Kidney epithelial cell (primary cell): Measurements from ENCODE around the gene DAPK2. TPM values are rescaled to one million over a fixed set of nuclear protein-coding genes. Genes with fewer than 3 reads are reported as not detected.

ENCODE experiments used
- DNase-seq: peaks from one replicate; pipeline ENCODE4 v3.0.0-alpha.2; 2010; ENCODE audit warnings: low read depth
- H3K27me3 ChIP-seq: 2 replicates; pipeline ENCODE4 v1.6.0; 2011; ENCODE audit warnings: low read length; ENCODE audit not compliant: control insufficient read depth, insufficient read depth
- H3K36me3 ChIP-seq: 2 replicates; pipeline ENCODE4 v1.5.1; 2011; ENCODE audit warnings: low read length; ENCODE audit not compliant: control insufficient read depth, insufficient read depth
- H3K4me3 ChIP-seq: 2 replicates; pipeline ENCODE4 v1.5.1; 2011; ENCODE audit warnings: low read depth, mild to moderate bottlenecking, control low read depth, low read length
- total RNA-seq: library from RNA; depleted of rRNA; stranded (reverse); fragments of >200 nt; gene quantifications from 2 replicates; pipeline ENCODE4 v1.2.3, GENCODE V29; 2015
- TF ChIP-seq, protein P1 (sequence below): IDR thresholded peaks from 2 replicates; pipeline ENCODE4 v1.5.1; 2011; ENCODE audit warnings: mild to moderate bottlenecking, moderate library complexity, low read length, control low read depth, inconsistent platforms; ENCODE audit not compliant: insufficient read depth, poor library complexity, severe bottlenecking

The DAPK2 gene
- total RNA-seq, 1 donor from 2014 or later: 0.21 TPM

DNA sequence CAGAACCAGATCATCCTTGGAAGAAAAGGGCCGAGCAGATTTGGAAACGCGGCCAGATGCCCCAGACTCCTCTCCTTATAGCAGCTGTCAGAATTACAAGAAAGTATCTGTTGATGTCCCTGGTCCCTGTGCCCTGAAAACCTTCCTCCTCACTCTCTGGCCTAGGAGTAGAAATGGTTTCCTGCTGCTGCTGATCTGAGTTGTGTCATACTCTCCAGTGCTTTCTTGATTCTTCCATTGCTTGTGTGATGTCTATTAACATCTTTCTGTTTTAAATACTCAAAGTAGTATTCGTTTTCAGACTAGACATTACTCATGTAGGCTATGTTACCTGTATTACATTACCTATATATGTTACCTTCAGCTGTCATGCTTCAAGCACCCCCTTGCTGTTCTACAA, 185.7 kb downstream of the DAPK2 start:
- TF ChIP-seq, protein P1, sequence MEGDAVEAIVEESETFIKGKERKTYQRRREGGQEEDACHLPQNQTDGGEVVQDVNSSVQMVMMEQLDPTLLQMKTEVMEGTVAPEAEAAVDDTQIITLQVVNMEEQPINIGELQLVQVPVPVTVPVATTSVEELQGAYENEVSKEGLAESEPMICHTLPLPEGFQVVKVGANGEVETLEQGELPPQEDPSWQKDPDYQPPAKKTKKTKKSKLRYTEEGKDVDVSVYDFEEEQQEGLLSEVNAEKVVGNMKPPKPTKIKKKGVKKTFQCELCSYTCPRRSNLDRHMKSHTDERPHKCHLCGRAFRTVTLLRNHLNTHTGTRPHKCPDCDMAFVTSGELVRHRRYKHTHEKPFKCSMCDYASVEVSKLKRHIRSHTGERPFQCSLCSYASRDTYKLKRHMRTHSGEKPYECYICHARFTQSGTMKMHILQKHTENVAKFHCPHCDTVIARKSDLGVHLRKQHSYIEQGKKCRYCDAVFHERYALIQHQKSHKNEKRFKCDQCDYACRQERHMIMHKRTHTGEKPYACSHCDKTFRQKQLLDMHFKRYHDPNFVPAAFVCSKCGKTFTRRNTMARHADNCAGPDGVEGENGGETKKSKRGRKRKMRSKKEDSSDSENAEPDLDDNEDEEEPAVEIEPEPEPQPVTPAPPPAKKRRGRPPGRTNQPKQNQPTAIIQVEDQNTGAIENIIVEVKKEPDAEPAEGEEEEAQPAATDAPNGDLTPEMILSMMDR: no peak
- no peaks in the 10 kb centered on the region for H3K27me3 ChIP-seq
- DNase-seq: no peak
- no peak overlapping the region for H3K4me3 ChIP-seq
- no peaks in the 10 kb centered on the region for H3K36me3 ChIP-seq

GRCh38 chr15:63860155-63860554, 186.1 kb downstream of the DAPK2 start:
- TF ChIP-seq, protein P1: no peak
- Histone ChIP-seq H3K4me3 (no peak overlapping the region), H3K36me3 (no peaks in the 10 kb centered on the region), H3K27me3 (no peaks in the 10 kb centered on the region)
- no peak for DNase-seq

- no peaks in the 10 kb centered on the region for H3K36me3 ChIP-seq
- no peaks in the 10 kb centered on the region for H3K27me3 ChIP-seq
- TF ChIP-seq, protein P1: no peak
- DNase-seq: no peak
- H3K4me3 ChIP-seq: no peak overlapping the region
Measured at GRCh38 chr15:63858881-63859280, 187.4 kb downstream of the DAPK2 start.

DNA sequence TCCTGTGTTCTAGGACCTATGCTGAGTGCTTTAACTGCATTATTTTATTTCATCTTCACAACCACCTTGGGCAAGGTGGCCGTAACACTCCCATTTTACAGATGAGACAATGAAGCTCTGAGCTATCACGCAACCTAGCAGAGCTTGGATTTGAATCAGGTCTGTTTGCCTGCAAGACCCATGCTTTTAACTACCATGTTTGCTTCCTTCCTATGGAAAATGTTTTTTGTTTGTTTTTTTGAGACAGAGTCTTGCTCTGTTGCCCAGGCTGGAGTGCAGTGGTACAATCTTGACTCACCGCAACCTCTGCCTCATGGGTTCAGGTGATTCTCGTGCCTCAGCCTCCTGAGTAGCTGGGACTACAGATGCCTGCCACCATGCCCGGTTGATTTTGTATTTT, 187.8 kb downstream of the DAPK2 start:
- TF ChIP-seq, protein P1: no peak
- no peak overlapping the region for H3K4me3 ChIP-seq
- no peak for DNase-seq

DNA sequence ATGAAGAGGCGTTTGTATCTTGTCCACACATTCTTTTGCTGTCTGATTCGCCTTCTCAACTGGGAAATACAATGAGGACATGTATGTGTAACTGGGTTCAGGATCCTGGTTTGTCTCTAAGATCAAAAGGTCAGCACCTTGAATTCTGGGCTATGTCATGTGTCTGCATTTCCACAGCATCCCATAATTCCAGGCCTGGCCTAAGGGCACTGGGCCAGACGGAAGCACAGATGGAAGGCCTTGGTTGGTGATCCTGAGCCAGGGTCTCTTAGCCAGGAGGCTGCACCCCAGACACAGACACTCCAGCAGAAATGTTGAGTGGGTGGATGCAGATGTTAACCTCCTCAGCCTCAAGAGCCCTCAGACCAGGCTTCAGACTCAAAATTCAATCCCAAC, 188.8 kb downstream of the DAPK2 start:
- no peaks in the 10 kb centered on the region for H3K27me3 ChIP-seq
- no peak overlapping the region for H3K4me3 ChIP-seq
- no peak for DNase-seq
- no peaks in the 10 kb centered on the region for H3K36me3 ChIP-seq
- TF ChIP-seq, protein P1: no peak

More for the DNA sequence above, 187.8 kb downstream of the DAPK2 start:
- Histone ChIP-seq H3K27me3 (no peaks in the 10 kb centered on the region), H3K36me3 (no peaks in the 10 kb centered on the region)

Other genes with a start within 250 kb of the DAPK2 start
- 35.3 and 42.9 TPM in 2 replicates for gene HERC1, start 212.5 kb downstream of the DAPK2 start, total RNA-seq
- 51.5 and 84.6 TPM in 2 replicates for gene CIAO2A, start 47.4 kb upstream of the DAPK2 start, total RNA-seq
- gene SNX1, start 49.5 kb upstream of the DAPK2 start, total RNA-seq: 31.4 and 38.1 TPM in 2 replicates
- 0.14 and 1.0 TPM in 2 replicates for gene SNX22, start 105.2 kb upstream of the DAPK2 start, total RNA-seq
- 707 and 736 TPM in 2 replicates for gene PPIB, start 116.5 kb upstream of the DAPK2 start, total RNA-seq